Psoas muscle (tissue), 8 donors: ENCODE measurements around the gene HAVCR2. TPM values are rescaled to one million over a fixed set of nuclear protein-coding genes. Genes with fewer than 3 reads are reported as not detected.

Experiments
- ATAC-seq, 4 donors: fragments of 200-7000 bp; cut with Tn5 transposase; one replicate each; pipeline ENCODE4 v1.9.1; 2020; ENCODE audit warnings: moderate library complexity in 3 of 4, mild to moderate bottlenecking in 2 of 4
- DNase-seq, 2 donors: peaks; one replicate each; pipeline ENCODE4 v3.0.0-alpha.2; 2020
- H3K27ac ChIP-seq: fragments of 200-600 bp; one replicate; pipeline ENCODE4 v1.8.0; 2022
- H3K27me3 ChIP-seq, 3 donors: fragments of 200-600 bp in 1 of 3; one replicate each; pipeline versions ENCODE4 v1.6.1 to v1.8.0; 2013 to 2022; ENCODE audit warnings: low read length in 2 of 3, mild to moderate bottlenecking in 2 of 3, moderate library complexity in 1 of 3; ENCODE audit not compliant: insufficient read depth in 3 of 3
- H3K36me3 ChIP-seq, 2 donors: fragments of 200-600 bp in 1 of 2; one replicate each; pipeline versions ENCODE4 v1.6.1 to v1.8.0; 2013 to 2022; ENCODE audit warnings: low read depth in 1 of 2, mild to moderate bottlenecking in 1 of 2, moderate library complexity in 1 of 2; ENCODE audit not compliant: insufficient read depth in 1 of 2
- H3K4me1 ChIP-seq: fragments of 200-600 bp; one replicate; pipeline ENCODE4 v1.8.0; 2022
- H3K4me3 ChIP-seq: fragments of 200-600 bp; one replicate; pipeline ENCODE4 v1.8.0; 2022; ENCODE audit warnings: mild to moderate bottlenecking
- H3K9me3 ChIP-seq: fragments of 200-600 bp; one replicate; pipeline ENCODE4 v1.8.0; 2022
- CTCF ChIP-seq: fragments of 200-600 bp; IDR thresholded peaks from one replicate; pipeline ENCODE4 v1.8.0; 2022; ENCODE audit warnings: antibody characterized with exemption
- WGBS, 3 donors: extraction: QIAGEN DNeasy Blood & Tissue Kit; methylation state at CpG; one replicate each; pipeline versions ENCODE4 v1.1.6 to v1.1.7; 2013; 5-methylcytosine and 5-hydroxymethylcytosine counted together
- intact Hi-C, 2 donors: fragments of 100-400 bp; cut with DNase I; formaldehyde crosslinking; loops; one replicate each; pipeline versions ENCODE4 v1.11.0 to v1.14.2; 2022
- polyA plus RNA-seq, 3 donors: library from polyadenylated mRNA; stranded (reverse); fragments of 200-250 nt; gene quantifications; one replicate each; pipeline ENCODE4 v1.2.3, GENCODE V29; 2013
- total RNA-seq, 4 donors: library from RNA; stranded (reverse); fragmentation: NEBNext Ultra II Directional in 2 of 4; extraction: Animal tissue kit (Norgen Biotek cat#: 25700) in 2 of 4; gene quantifications; one replicate each; pipeline versions ENCODE4 v1.2.1 to v1.2.4, GENCODE V29; 2021 to 2023
- donor health status: healthy with polysubstance abuse.
- donor health status: DM: no; HTN: no; CAD: no; lungs with moderate emphysema.
- donor health status: Bipolar disorder and iron deficiency.
- donor health status: healthy.
- donor health status: DM: yes; HTN: yes; CAD: no.
- donor health status: DM: no; HTN: no; CAD: no.
- donor health status: DM: no; HTN: no; CAD: no.
- donor health status: DM: yes; HTN: yes; CAD: no.

The HAVCR2 gene
- total and polyA plus RNA-seq, 7 donors: 0.48 to 3.5 (median 1.4) TPM

GRCh38 chr5:157115502-157115901 lies 6.7 kb upstream of the HAVCR2 start:
- intact Hi-C loops: no loop called here
- no peaks in the 10 kb centered on the region for H3K27me3 ChIP-seq
- H3K36me3 ChIP-seq: no peaks in the 10 kb centered on the region
- H3K4me1 ChIP-seq: no peaks in the 10 kb centered on the region
- no peak overlapping the region for H3K4me3 ChIP-seq
- no peak overlapping the region for H3K27ac ChIP-seq
- no peak for TF ChIP-seq CTCF
- WGBS, 3 donors: 10 to 50% (median 40%) methylated on average over 1 of the region's 1 CpG
- DNase-seq: no peak
- ATAC-seq: no peak
- no peaks in the 10 kb centered on the region for H3K9me3 ChIP-seq

- Histone ChIP-seq H3K36me3 (no peaks in the 10 kb centered on the region), H3K4me3 (no peak overlapping the region), H3K9me3 (no peaks in the 10 kb centered on the region), H3K4me1 (no peaks in the 10 kb centered on the region), H3K27me3 (no peaks in the 10 kb centered on the region), H3K27ac (no peak overlapping the region)
- TF ChIP-seq CTCF: no peak
- intact Hi-C loops: no loop called here
- no peak for DNase-seq
- ATAC-seq: no peak
Measured at GRCh38 chr5:157115012-157115411, 6.2 kb upstream of the HAVCR2 start.

GRCh38 chr5:157113002-157113401 lies 4.2 kb upstream of the HAVCR2 start:
- DNase-seq (no peak), ATAC-seq (peak in 2 of 4 donors; percentile 35)
- TF ChIP-seq CTCF: no peak
- Histone ChIP-seq H3K4me3 (no peak overlapping the region), H3K27ac (no peak overlapping the region), H3K9me3 (no peaks in the 10 kb centered on the region), H3K4me1 (no peaks in the 10 kb centered on the region), H3K36me3 (no peaks in the 10 kb centered on the region), H3K27me3 (no peaks in the 10 kb centered on the region)
- intact Hi-C loops: no loop called here
- WGBS, 3 donors: 22 to 28% (median 23%) methylated on average over 5 of the region's 5 CpGs

GRCh38 chr5:157109744-157110143 lies 900 bp upstream of the HAVCR2 start:
- Histone ChIP-seq H3K27me3 (no peaks in the 10 kb centered on the region), H3K9me3 (no peaks in the 10 kb centered on the region), H3K4me1 (no peaks in the 10 kb centered on the region), H3K27ac (no peak overlapping the region), H3K36me3 (no peaks in the 10 kb centered on the region), H3K4me3 (no peak overlapping the region)
- TF ChIP-seq CTCF: no peak
- no peak for ATAC-seq
- WGBS, 3 donors: 44 to 72% (median 60%) methylated on average over 1 of the region's 1 CpG
- intact Hi-C loops: no loop called here
- DNase-seq: no peak

GRCh38 chr5:157107508-157107907 lies 1.3 kb downstream of the HAVCR2 start:
- WGBS, 3 donors: 78 to 85% (median 81%) methylated on average over 3 of the region's 3 CpGs
- TF ChIP-seq CTCF: no peak
- intact Hi-C loops: no loop called here
- no peak overlapping the region for H3K27ac ChIP-seq
- no peaks in the 10 kb centered on the region for H3K27me3 ChIP-seq
- ATAC-seq (no peak), DNase-seq (no peak)
- H3K4me3 ChIP-seq: peak overlapping the region; percentile 36
- no peaks in the 10 kb centered on the region for H3K9me3 ChIP-seq
- H3K36me3 ChIP-seq: no peaks in the 10 kb centered on the region
- no peaks in the 10 kb centered on the region for H3K4me1 ChIP-seq
